Esophagus muscularis mucosa (tissue), 4 donors: ENCODE results near the gene CRB1. TPM values are rescaled to one million over a fixed set of nuclear protein-coding genes. Genes with fewer than 3 reads are reported as not detected.
"Not testable (repeated sequence)": the region's sequence is repeated elsewhere in the genome, so short reads cannot be mapped to it uniquely, and the experiment has no call there.

Experiments
- DNase-seq: peaks from one replicate; pipeline ENCODE4 v3.0.0-alpha.2; 2017; ENCODE audit errors: extremely low spot score
- H3K27ac ChIP-seq, 4 donors: fragments of 200-600 bp; sonication (generic); replicated peaks in 1 of 4; 1 replicate in 3 of 4; 2 replicates in 1 of 4; pipeline ENCODE4 v1.5.1; 2016 to 2019; ENCODE audit warnings: mild to moderate bottlenecking in 1 of 4
- H3K27me3 ChIP-seq, 4 donors: fragments of 200-600 bp; sonication (generic); one replicate each; pipeline versions ENCODE4 v1.5.1 to v1.6.0; 2016 to 2019
- H3K36me3 ChIP-seq, 4 donors: fragments of 200-600 bp; sonication (generic); one replicate each; pipeline ENCODE4 v1.5.1; 2016 to 2019
- H3K4me1 ChIP-seq, 4 donors: fragments of 200-600 bp; sonication (generic); one replicate each; pipeline ENCODE4 v1.5.1; 2016 to 2019
- H3K4me3 ChIP-seq, 4 donors: fragments of 200-600 bp; sonication (generic); 1 replicate in 2 of 4; 2 replicates in 2 of 4; pipeline ENCODE4 v1.5.1; 2016 to 2019; ENCODE audit warnings: mild to moderate bottlenecking in 4 of 4, moderate library complexity in 1 of 4
- H3K9me3 ChIP-seq, 4 donors: fragments of 200-600 bp; sonication (generic); 1 replicate in 3 of 4; 2 replicates in 1 of 4; pipeline ENCODE4 v1.5.1; 2016 to 2019
- EP300 ChIP-seq: sonication (generic); formaldehyde crosslinking; IDR thresholded peaks from one replicate; pipeline ENCODE4 v1.6.1; 2017; ENCODE audit warnings: antibody characterized with exemption
- POLR2A ChIP-seq: fragments of 450-650 bp; IDR thresholded peaks from one replicate; pipeline ENCODE4 v1.6.1; 2017; ENCODE audit warnings: antibody characterized with exemption, moderate library complexity, mild to moderate bottlenecking, low read depth
- POLR2AphosphoS5 ChIP-seq, 2 donors: sonication (generic); formaldehyde crosslinking; IDR thresholded peaks; one replicate each; pipeline ENCODE4 v1.6.1; 2017; ENCODE audit warnings: antibody characterized with exemption in 2 of 2
- WGBS: methylation state at CpG from one replicate; pipeline ENCODE4 v1.1.5; 2018; 5-methylcytosine and 5-hydroxymethylcytosine counted together
- intact Hi-C: fragments of 100-400 bp; cut with DNase I; formaldehyde crosslinking; loops from one replicate; pipeline ENCODE4 v1.15.1; 2023
- total RNA-seq, 4 donors: library from RNA; depleted of rRNA; stranded (reverse); fragments of >200 nt; gene quantifications; one replicate each; pipeline versions ENCODE4 v1.1.0 to v1.2.1, GENCODE V29; 2016
- TF ChIP-seq, protein P1 (sequence below), 3 experiments: fragments of 200-600 bp in 2 of 3; fragments of 450-650 bp in 1 of 3; sonication (generic) in 2 of 3; IDR thresholded peaks; one replicate each; pipeline ENCODE4 v1.5.1; 2017 to 2019; ENCODE audit warnings: antibody characterized with exemption in 3 of 3, mild to moderate bottlenecking in 2 of 3, moderate library complexity in 1 of 3

CRB1 gene
- total RNA-seq, 4 donors from 2014 or later = 0.23 to 0.83 (median 0.38) TPM

DNA sequence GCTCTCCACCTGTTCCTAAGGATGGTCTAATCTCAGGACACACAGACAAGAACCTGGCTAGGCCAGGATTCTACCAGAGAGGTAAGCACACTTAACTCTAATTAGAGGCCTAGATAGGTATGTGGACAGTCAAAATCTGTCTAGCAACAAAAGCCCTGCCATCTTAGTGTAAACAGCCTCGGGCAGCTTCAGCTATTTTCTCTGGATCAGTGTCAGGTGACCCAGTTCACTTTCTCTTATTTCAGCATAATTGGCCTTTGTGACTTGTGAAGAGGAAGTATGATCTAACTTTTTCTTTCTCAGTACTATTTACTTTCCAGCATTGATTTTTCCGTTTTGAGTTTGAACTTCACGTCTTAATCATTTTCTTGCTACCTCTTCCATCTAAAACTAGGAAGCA is 217.7 kb downstream of the CRB1 start:
- Histone ChIP-seq H3K36me3 (no peaks in the 10 kb centered on the region), H3K9me3 (no peaks in the 10 kb centered on the region), H3K27ac (no peak overlapping the region), H3K4me3 (no peak overlapping the region), H3K27me3 (no peaks in the 10 kb centered on the region), H3K4me1 (no peaks in the 10 kb centered on the region)
- 46% methylated on average over 3 of the region's 3 CpGs for WGBS
- TF ChIP-seq EP300 (no peak), POLR2A (no peak), POLR2AphosphoS5 (IDR thresholded peaks at IDR 0.05) (no peak)
- TF ChIP-seq, protein P1, sequence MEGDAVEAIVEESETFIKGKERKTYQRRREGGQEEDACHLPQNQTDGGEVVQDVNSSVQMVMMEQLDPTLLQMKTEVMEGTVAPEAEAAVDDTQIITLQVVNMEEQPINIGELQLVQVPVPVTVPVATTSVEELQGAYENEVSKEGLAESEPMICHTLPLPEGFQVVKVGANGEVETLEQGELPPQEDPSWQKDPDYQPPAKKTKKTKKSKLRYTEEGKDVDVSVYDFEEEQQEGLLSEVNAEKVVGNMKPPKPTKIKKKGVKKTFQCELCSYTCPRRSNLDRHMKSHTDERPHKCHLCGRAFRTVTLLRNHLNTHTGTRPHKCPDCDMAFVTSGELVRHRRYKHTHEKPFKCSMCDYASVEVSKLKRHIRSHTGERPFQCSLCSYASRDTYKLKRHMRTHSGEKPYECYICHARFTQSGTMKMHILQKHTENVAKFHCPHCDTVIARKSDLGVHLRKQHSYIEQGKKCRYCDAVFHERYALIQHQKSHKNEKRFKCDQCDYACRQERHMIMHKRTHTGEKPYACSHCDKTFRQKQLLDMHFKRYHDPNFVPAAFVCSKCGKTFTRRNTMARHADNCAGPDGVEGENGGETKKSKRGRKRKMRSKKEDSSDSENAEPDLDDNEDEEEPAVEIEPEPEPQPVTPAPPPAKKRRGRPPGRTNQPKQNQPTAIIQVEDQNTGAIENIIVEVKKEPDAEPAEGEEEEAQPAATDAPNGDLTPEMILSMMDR (IDR thresholded peaks at IDR 0.05) = no peak
- intact Hi-C loops = no loop called here
- DNase-seq = no peak

DNA sequence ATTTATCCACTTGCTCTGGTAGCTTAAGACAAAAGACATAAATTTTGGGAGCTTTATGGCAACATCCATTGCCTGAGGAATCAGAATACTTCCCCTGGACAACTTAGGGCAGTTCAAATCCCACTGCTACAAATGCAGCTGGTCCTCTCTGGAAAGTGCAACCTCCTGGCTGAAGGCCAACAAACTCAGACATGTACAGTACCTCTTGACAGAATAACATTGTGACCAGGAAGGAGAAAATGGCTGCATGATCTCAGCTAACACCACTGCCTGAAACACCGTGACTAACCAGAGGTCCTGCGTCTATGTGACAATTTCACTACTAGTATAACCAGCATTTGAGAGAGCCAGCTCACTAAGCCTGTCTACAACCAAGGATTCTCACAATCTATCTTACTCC is 218.9 kb downstream of the CRB1 start:
- intact Hi-C loops = no loop called here
- Histone ChIP-seq H3K4me1 (no peaks in the 10 kb centered on the region), H3K9me3 (no peaks in the 10 kb centered on the region), H3K27ac (no peak overlapping the region), H3K4me3 (no peak overlapping the region), H3K27me3 (no peaks in the 10 kb centered on the region), H3K36me3 (no peaks in the 10 kb centered on the region)
- 71% methylated on average over 2 of the region's 2 CpGs for WGBS
- no peak for TF ChIP-seq EP300
- TF ChIP-seq, protein P1 (IDR thresholded peaks at IDR 0.05) = no peak
- no peak for TF ChIP-seq POLR2A
- TF ChIP-seq POLR2AphosphoS5 (IDR thresholded peaks at IDR 0.05) = no peak
- no peak for DNase-seq

- H3K4me1 ChIP-seq, intact Hi-C loops, H3K27ac ChIP-seq, H3K36me3 ChIP-seq, DNase-seq, H3K9me3 ChIP-seq, H3K4me3 ChIP-seq, H3K27me3 ChIP-seq: not testable (repeated sequence)
- WGBS = 79% methylated on average over 1 of the region's 1 CpG
These were observed 223.5 kb downstream of the CRB1 start for GRCh38 chr1:197491505-197491904.

DNA sequence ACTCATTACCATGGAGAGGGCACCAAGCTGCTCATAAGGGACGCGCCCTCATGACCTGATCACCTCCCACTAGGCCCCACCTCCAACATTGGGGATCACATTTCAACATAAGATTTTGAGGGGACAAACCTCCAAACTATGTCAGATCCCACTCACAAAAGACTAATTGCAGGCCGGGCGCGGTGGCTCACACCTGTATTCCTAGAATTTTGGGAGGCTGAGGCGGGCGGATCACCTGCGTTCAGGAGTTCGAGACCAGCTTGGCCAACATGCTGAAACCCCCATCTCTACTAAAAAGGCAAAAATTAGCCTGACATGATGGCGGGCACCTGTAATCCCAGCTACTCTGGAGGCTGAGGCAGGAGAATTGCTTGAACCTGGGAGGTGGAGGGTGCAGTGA is 228.7 kb downstream of the CRB1 start:
- H3K9me3 ChIP-seq = no peaks in the 10 kb centered on the region
- no peaks in the 10 kb centered on the region for H3K36me3 ChIP-seq
- intact Hi-C loops = no loop called here
- 86% methylated on average over 7 of the region's 10 CpGs for WGBS
- H3K4me3 ChIP-seq = no peak overlapping the region
- H3K27me3 ChIP-seq = no peaks in the 10 kb centered on the region
- H3K4me1 ChIP-seq = no peaks in the 10 kb centered on the region
- no peak overlapping the region for H3K27ac ChIP-seq
- TF ChIP-seq EP300 (no peak), POLR2AphosphoS5 (IDR thresholded peaks at IDR 0.05) (no peak), POLR2A (no peak)
- TF ChIP-seq, protein P1 (IDR thresholded peaks at IDR 0.05) = no peak
- no peak for DNase-seq

DNA sequence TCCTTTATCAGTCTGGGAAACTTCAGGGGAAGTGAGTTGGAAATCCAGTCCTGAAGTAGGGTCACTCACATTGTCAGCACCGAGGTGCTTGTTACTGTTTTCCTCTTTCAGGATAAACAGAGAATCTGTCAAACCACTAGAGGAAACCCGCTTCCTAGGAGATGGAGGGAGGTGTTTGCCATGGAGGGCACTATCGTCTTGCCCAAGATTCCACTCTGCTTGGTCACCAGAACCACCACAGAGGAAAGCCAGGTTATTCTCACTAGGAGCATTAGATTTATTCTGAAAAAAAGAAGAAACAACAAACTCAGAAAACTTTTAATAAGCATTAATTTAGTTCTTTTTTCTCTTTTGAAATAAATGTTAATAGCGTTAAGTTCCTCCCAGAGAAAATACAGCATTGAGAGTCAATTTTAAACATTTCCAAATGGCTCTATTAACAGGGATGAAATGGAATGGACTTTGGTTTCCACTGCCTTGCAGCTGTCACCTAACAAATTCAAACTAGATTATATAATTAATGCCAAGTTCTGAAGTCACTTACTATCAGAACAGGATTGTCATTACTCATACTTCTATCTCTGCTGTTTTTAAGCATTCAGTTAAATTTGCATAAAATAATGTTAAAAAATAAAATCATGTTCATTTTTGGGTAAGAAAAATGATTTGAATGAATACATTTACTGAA is 242.8 kb downstream of the CRB1 start:
- 76% methylated on average over 4 of the region's 4 CpGs for WGBS
- DNase-seq = no peak
- no peaks in the 10 kb centered on the region for H3K27me3 ChIP-seq
- H3K36me3 ChIP-seq = peaks cover 0 to 15% (median 9%) of the 10 kb centered on the region in 4 donors
- H3K4me1 ChIP-seq = no peaks in the 10 kb centered on the region
- no peaks in the 10 kb centered on the region for H3K9me3 ChIP-seq
- no peak for TF ChIP-seq POLR2AphosphoS5 (IDR thresholded peaks at IDR 0.05)
- no peak for TF ChIP-seq EP300
- TF ChIP-seq POLR2A = no peak
- TF ChIP-seq, protein P1 (IDR thresholded peaks at IDR 0.05) = no peak
- no peak overlapping the region for H3K27ac ChIP-seq
- intact Hi-C loops = no loop called here
- H3K4me3 ChIP-seq = no peak overlapping the region
